ENCODE results near the gene NEU1.
"Not testable (repeated sequence)": the region's sequence is repeated elsewhere in the genome, so short reads cannot be mapped to it uniquely, and the experiment has no call there.

Gene NEU1

GRCh38 chr6:31862344-31863235 lies at the start of gene NEU1:
TSS of gene NEU1 (minus strand) at chr6:31862821. CDS start at chr6:31862776, 45 bp downstream.
- peak; percentile 97 for TF ChIP-seq POLR2A (IDR thresholded peaks at IDR 0.05; ENCODE audit: low read length)
- TF ChIP-seq GATA1 (IDR thresholded peaks at IDR 0.05; ENCODE audit: low read depth, low read length), result no peak
- peak; percentile 100 for DNase-seq

GRCh38 chr6:31911826-31912585 lies 49.4 kb upstream of the NEU1 start:
- DNase-seq, result no peak
- TF ChIP-seq GATA1 (IDR thresholded peaks at IDR 0.05; ENCODE audit: low read depth, low read length) (no peak), POLR2A (IDR thresholded peaks at IDR 0.05; ENCODE audit: low read length) (no peak)

GRCh38 chr6:31909298-31909697 lies 46.7 kb upstream of the NEU1 start:
- DNase-seq, result not testable (repeated sequence)

- DNase-seq, result no peak
- TF ChIP-seq POLR2A (IDR thresholded peaks at IDR 0.05; ENCODE audit: low read length) (no peak), GATA1 (IDR thresholded peaks at IDR 0.05; ENCODE audit: low read depth, low read length) (no peak)
Observed at GRCh38 chr6:31908791-31909190, 46.2 kb upstream of the NEU1 start.

GRCh38 chr6:31908255-31908654 lies 45.6 kb upstream of the NEU1 start:
- DNase-seq, result not testable (repeated sequence)

GRCh38 chr6:31907158-31907813 lies 44.7 kb upstream of the NEU1 start:
- no peak for DNase-seq
- TF ChIP-seq GATA1 (IDR thresholded peaks at IDR 0.05; ENCODE audit: low read depth, low read length) (no peak), POLR2A (IDR thresholded peaks at IDR 0.05; ENCODE audit: low read length) (no peak)

GRCh38 chr6:31906727-31907126 lies 44.1 kb upstream of the NEU1 start:
- not testable (repeated sequence) for DNase-seq

- TF ChIP-seq POLR2A (IDR thresholded peaks at IDR 0.05; ENCODE audit: low read length) (no peak), GATA1 (IDR thresholded peaks at IDR 0.05; ENCODE audit: low read depth, low read length) (no peak)
- DNase-seq, result no peak
Observed at GRCh38 chr6:31906122-31906521, 43.5 kb upstream of the NEU1 start.

- DNase-seq, result no peak
- TF ChIP-seq GATA1 (IDR thresholded peaks at IDR 0.05; ENCODE audit: low read depth, low read length), result no peak
- no peak for TF ChIP-seq POLR2A (IDR thresholded peaks at IDR 0.05; ENCODE audit: low read length)
Observed at GRCh38 chr6:31905041-31905440, 42.4 kb upstream of the NEU1 start.

- DNase-seq, result peak; percentile 44 to 57
- TF ChIP-seq GATA1 (IDR thresholded peaks at IDR 0.05; ENCODE audit: low read depth, low read length), result no peak
- TF ChIP-seq POLR2A (IDR thresholded peaks at IDR 0.05; ENCODE audit: low read length), result no peak
Observed at GRCh38 chr6:31903957-31904356, 41.3 kb upstream of the NEU1 start.

GRCh38 chr6:31901953-31902643 lies 39.5 kb upstream of the NEU1 start, which contains the start of gene ZBTB12:
TSS of gene ZBTB12 (minus strand) at chr6:31902086. CDS start at chr6:31901305, 781 bp downstream.
- peak; percentile 79 to 81 for DNase-seq
- no peak for TF ChIP-seq GATA1 (IDR thresholded peaks at IDR 0.05; ENCODE audit: low read depth, low read length)
- peak; percentile 64 for TF ChIP-seq POLR2A (IDR thresholded peaks at IDR 0.05; ENCODE audit: low read length)

GRCh38 chr6:31901415-31901952 lies 38.9 kb upstream of the NEU1 start:
- DNase-seq, result peak; percentile 52 to 55

GRCh38 chr6:31900917-31901414 lies 38.3 kb upstream of the NEU1 start:
- no peak for TF ChIP-seq GATA1 (IDR thresholded peaks at IDR 0.05; ENCODE audit: low read depth, low read length)
- TF ChIP-seq POLR2A (IDR thresholded peaks at IDR 0.05; ENCODE audit: low read length), result no peak
- no peak for DNase-seq

More at GRCh38 chr6:31901415-31901952, 38.9 kb upstream of the NEU1 start:
- no peak for TF ChIP-seq POLR2A (IDR thresholded peaks at IDR 0.05; ENCODE audit: low read length)
- no peak for TF ChIP-seq GATA1 (IDR thresholded peaks at IDR 0.05; ENCODE audit: low read depth, low read length)
